NCI-H1436 treated with DMSO at 0.1 percent for 48 hours (cell line): ENCODE measurements around the gene CXCR3.
A peak's percentile ranks its signal among the peaks of the same experiment; 100 is the strongest.
"Not testable (repeated sequence)": the region's sequence is repeated elsewhere in the genome, so short reads cannot be mapped to it uniquely, and the experiment has no call there.

Experiments used
- DNase-seq: peaks from one replicate; lab custom pipeline; 2025; lab: John Stamatoyannopoulos, UW

CXCR3 gene

GRCh38 chrX:71618303-71618721, at the start of gene CXCR3:
Gene CXCR3, minus strand, starts transcription at chrX:71618511. Its CDS starts 62 bp downstream, at chrX:71618449.
- DNase-seq, result no peak

- DNase-seq, result no peak
Measured at GRCh38 chrX:71667328-71668247, 49.3 kb upstream of the CXCR3 start, which contains the start of gene LOC101059915. Gene LOC101059915, plus strand, starts transcription at chrX:71667546.

- DNase-seq, result no peak
Measured at GRCh38 chrX:71666240-71667223, 48.2 kb upstream of the CXCR3 start.

- no peak for DNase-seq
Measured at GRCh38 chrX:71665747-71666146, 47.4 kb upstream of the CXCR3 start.

GRCh38 chrX:71664889-71665491, 46.7 kb upstream of the CXCR3 start:
- no peak for DNase-seq

- not testable (repeated sequence) for DNase-seq
Measured at GRCh38 chrX:71664202-71664601, 45.9 kb upstream of the CXCR3 start.

GRCh38 chrX:71663238-71663637, 44.9 kb upstream of the CXCR3 start:
- DNase-seq, result not testable (repeated sequence)

GRCh38 chrX:71662654-71663053, 44.3 kb upstream of the CXCR3 start:
- not testable (repeated sequence) for DNase-seq

GRCh38 chrX:71661919-71662318, 43.6 kb upstream of the CXCR3 start:
- no peak for DNase-seq

GRCh38 chrX:71660562-71661416, 42.5 kb upstream of the CXCR3 start:
- no peak for DNase-seq

GRCh38 chrX:71659959-71660358, 41.6 kb upstream of the CXCR3 start:
- no peak for DNase-seq

- no peak for DNase-seq
Measured at GRCh38 chrX:71659342-71659741, 41.0 kb upstream of the CXCR3 start.

- DNase-seq, result no peak
Measured at GRCh38 chrX:71657267-71657666, 39.0 kb upstream of the CXCR3 start.

- DNase-seq, result no peak
Measured at GRCh38 chrX:71653344-71653743, 35.0 kb upstream of the CXCR3 start.

GRCh38 chrX:71652405-71652804, 34.1 kb upstream of the CXCR3 start:
- DNase-seq, result peak; percentile 9

GRCh38 chrX:71650333-71650969, 32.1 kb upstream of the CXCR3 start:
- peak; percentile 1 for DNase-seq

- not testable (repeated sequence) for DNase-seq
Measured at GRCh38 chrX:71644406-71644805, 26.1 kb upstream of the CXCR3 start.

GRCh38 chrX:71640002-71640401, 21.7 kb upstream of the CXCR3 start:
- no peak for DNase-seq

- no peak for DNase-seq
Measured at GRCh38 chrX:71638409-71638808, 20.1 kb upstream of the CXCR3 start.

GRCh38 chrX:71637848-71638247, 19.5 kb upstream of the CXCR3 start:
- DNase-seq, result no peak

GRCh38 chrX:71637253-71637618, 18.9 kb upstream of the CXCR3 start:
- DNase-seq, result no peak
